ENCODE results near the gene MRPS18A.

- TF ChIP-seq CTCF (conservative IDR thresholded peaks at IDR 0.05) (no peak), EZH2 (IDR thresholded peaks at IDR 0.05; ENCODE audit: low read depth) (no peak)
Measured at GRCh38 chr6:43734294-43734665, 46.7 kb upstream of the MRPS18A start.

Data from PC-9 (cell line).